ENCODE results near the gene TMEM25. TPM values are rescaled to one million over a fixed set of nuclear protein-coding genes. Genes with fewer than 3 reads are reported as not detected.

The TMEM25 gene
- total and polyA plus RNA-seq, 2 of the 13 experiments (the other 11 are each of a cell fraction or from before 2014, with no cell fraction given) = 7.5 to 17.2 TPM

DNA sequence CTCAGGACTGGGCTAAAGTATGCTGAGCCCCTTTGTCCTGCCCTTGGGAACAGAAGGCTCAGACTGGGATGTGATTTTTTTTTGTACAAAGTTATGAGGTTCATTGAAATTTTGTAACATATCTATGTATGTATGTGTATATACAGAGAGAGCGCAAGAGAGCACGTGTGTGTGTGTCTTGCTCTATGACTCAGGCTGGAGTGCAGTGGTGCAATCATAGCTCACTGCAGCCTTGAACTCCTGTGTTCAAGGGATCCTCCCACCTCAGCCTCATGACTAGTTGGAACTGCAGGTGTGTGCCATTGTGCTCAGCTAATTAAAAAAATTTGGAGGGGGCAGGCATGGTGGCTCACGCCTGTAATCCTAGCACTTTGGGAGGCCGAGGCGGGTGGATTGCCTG is 5.7 kb downstream of the TMEM25 start:
- in situ Hi-C loops (cut with HindIII; ENCODE audit: extremely low pct_ligation_motif_present, low pct_unique_long_range_greater_than_20kb) = no loop called here
- 82% methylated on average over 5 of the region's 5 CpGs for WGBS (ENCODE audit: low lambda C conversion rate)
- FAIRE-seq = no peak
- Histone ChIP-seq H3K9me3 (ENCODE audit: low read length) (no peaks in the 10 kb centered on the region), H3K4me1 (ENCODE audit: insufficient read depth, low read length) (peaks cover 33% of the 10 kb centered on the region), H3K4me2 (ENCODE audit: low read depth, low read length) (no peak overlapping the region), H3K27ac (ENCODE audit: extremely low read length, insufficient read depth, low read length) (no peak overlapping the region), H3K79me2 (ENCODE audit: insufficient read depth, low read length) (no peaks in the 10 kb centered on the region), H4K20me1 (ENCODE audit: insufficient read depth, low read length) (no peaks in the 10 kb centered on the region), H3K9ac (ENCODE audit: insufficient read depth, low read depth, low read length) (no peak overlapping the region), H3K4me3 (replicated peaks in 1 of 3; ENCODE audit: insufficient read depth in 1 of 3, low read depth in 2 of 3, low read length in 3 of 3) (no peak overlapping the region), H2AFZ (ENCODE audit: low read length) (no peak overlapping the region), H3K27me3 (ENCODE audit: control insufficient read depth in 1 of 2, insufficient read depth in 2 of 2, low read length in 2 of 2) (no peaks in the 10 kb centered on the region), H3K36me3 (replicated peaks in 1 of 2; ENCODE audit: control insufficient read depth in 1 of 2, insufficient read depth in 2 of 2, low read length in 2 of 2) (no peaks in the 10 kb centered on the region)
- ChIA-PET CTCF (ENCODE audit: low intra/inter-chr PET ratio, low total read pairs) (no interaction called here), POLR2A (interaction anchor here (0.6 kb wide), 1 partner anchor 134 kb away, joined by 3 read pairs; no protein-coding TSS in a partner anchor)
- BruUV-seq (replicated peaks) = no TSS peak
- intact Hi-C loops (cut with micrococcal nuclease; ENCODE audit: unreplicated experiment) = loop anchor here (2.0 kb wide), 1 partner anchor 30 kb away; no protein-coding TSS in a partner anchor
- DNase-seq (ENCODE audit: low spot score) = peak; percentile 32
- peak; percentile 9; the same call in 2 of the 3 replicates for ATAC-seq
- TF ChIP-seq, protein P1, sequence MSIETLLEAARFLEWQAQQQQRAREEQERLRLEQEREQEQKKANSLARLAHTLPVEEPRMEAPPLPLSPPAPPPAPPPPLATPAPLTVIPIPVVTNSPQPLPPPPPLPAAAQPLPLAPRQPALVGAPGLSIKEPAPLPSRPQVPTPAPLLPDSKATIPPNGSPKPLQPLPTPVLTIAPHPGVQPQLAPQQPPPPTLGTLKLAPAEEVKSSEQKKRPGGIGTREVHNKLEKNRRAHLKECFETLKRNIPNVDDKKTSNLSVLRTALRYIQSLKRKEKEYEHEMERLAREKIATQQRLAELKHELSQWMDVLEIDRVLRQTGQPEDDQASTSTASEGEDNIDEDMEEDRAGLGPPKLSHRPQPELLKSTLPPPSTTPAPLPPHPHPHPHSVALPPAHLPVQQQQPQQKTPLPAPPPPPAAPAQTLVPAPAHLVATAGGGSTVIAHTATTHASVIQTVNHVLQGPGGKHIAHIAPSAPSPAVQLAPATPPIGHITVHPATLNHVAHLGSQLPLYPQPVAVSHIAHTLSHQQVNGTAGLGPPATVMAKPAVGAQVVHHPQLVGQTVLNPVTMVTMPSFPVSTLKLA (IDR thresholded peaks at IDR 0.05) = peak; percentile 24; the same call in 1 of the 2 replicates
- TF ChIP-seq ZNF101 (CRISPR knock-in tag; IDR thresholded peaks at IDR 0.05; ENCODE audit: borderline replicate concordance, low read depth) (no peak), RARA (CRISPR knock-in tag; IDR thresholded peaks at IDR 0.05) (0 out of 2 replicates have a peak, but pooled peaks have one; percentile 11), CEBPG (CRISPR knock-in tag; IDR thresholded peaks at IDR 0.05) (peak; percentile 65), SAP130 (CRISPR knock-in tag; IDR thresholded peaks at IDR 0.05; ENCODE audit: low read depth) (peak; percentile 40; the same call in 1 of the 2 replicates), FOSL2 (CRISPR knock-in tag; IDR thresholded peaks at IDR 0.05) (peak; percentile 86), SALL1 (CRISPR knock-in tag; IDR thresholded peaks at IDR 0.05) (0 out of 2 replicates have a peak, but pooled peaks have one; percentile 23), BHLHE40 (IDR thresholded peaks at IDR 0.05; ENCODE audit: low read length) (peak; percentile 45; the same call in 1 of the 2 replicates), FOXK2 (IDR thresholded peaks at IDR 0.05) (no peak), CEBPB (IDR thresholded peaks at IDR 0.05; ENCODE audit: borderline replicate concordance, low read depth, low read length) (peak; percentile 76), MXI1 (IDR thresholded peaks at IDR 0.05; ENCODE audit: borderline replicate concordance, low read depth, low read length) (peak; percentile 37; the same call in 1 of the 3 replicates)
- TF ChIP-seq, protein P2, sequence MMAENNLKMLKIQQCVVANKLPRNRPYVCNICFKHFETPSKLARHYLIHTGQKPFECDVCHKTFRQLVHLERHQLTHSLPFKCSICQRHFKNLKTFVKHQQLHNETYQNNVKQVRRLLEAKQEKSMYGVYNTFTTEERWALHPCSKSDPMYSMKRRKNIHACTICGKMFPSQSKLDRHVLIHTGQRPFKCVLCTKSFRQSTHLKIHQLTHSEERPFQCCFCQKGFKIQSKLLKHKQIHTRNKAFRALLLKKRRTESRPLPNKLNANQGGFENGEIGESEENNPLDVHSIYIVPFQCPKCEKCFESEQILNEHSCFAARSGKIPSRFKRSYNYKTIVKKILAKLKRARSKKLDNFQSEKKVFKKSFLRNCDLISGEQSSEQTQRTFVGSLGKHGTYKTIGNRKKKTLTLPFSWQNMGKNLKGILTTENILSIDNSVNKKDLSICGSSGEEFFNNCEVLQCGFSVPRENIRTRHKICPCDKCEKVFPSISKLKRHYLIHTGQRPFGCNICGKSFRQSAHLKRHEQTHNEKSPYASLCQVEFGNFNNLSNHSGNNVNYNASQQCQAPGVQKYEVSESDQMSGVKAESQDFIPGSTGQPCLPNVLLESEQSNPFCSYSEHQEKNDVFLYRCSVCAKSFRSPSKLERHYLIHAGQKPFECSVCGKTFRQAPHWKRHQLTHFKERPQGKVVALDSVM (CRISPR knock-in tag; IDR thresholded peaks at IDR 0.05) = 0 out of 2 replicates have a peak, but pooled peaks have one; percentile 16
- TF ChIP-seq, protein P3, sequence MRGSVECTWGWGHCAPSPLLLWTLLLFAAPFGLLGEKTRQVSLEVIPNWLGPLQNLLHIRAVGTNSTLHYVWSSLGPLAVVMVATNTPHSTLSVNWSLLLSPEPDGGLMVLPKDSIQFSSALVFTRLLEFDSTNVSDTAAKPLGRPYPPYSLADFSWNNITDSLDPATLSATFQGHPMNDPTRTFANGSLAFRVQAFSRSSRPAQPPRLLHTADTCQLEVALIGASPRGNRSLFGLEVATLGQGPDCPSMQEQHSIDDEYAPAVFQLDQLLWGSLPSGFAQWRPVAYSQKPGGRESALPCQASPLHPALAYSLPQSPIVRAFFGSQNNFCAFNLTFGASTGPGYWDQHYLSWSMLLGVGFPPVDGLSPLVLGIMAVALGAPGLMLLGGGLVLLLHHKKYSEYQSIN (CRISPR knock-in tag; IDR thresholded peaks at IDR 0.05; ENCODE audit: borderline replicate concordance) = no peak

Data from HepG2 (cell line).